ENCODE measurements around the gene CD160.
"Not testable (repeated sequence)": the region's sequence is repeated elsewhere in the genome, so short reads cannot be mapped to it uniquely, and the experiment has no call there.

The CD160 gene

GRCh38 chr1:145758575-145758974 lies 39.3 kb downstream of the CD160 start:
- no peak for DNase-seq (ENCODE audit: low read depth in 2 of 2)

- no peak for DNase-seq (ENCODE audit: low read depth in 2 of 2)
These were observed 40.4 kb downstream of the CD160 start for GRCh38 chr1:145759721-145760120.

GRCh38 chr1:145760395-145760949 lies 41.2 kb downstream of the CD160 start:
- DNase-seq (ENCODE audit: low read depth in 2 of 2) = not testable (repeated sequence)

- DNase-seq (ENCODE audit: low read depth in 2 of 2) = not testable (repeated sequence)
These were observed 42.2 kb downstream of the CD160 start for GRCh38 chr1:145761498-145761897.

- DNase-seq (ENCODE audit: low read depth in 2 of 2) = not testable (repeated sequence)
These were observed 42.7 kb downstream of the CD160 start for GRCh38 chr1:145762001-145762400.

- DNase-seq (ENCODE audit: low read depth in 2 of 2) = not testable (repeated sequence)
These were observed 45.1 kb downstream of the CD160 start for GRCh38 chr1:145764231-145764940.

GRCh38 chr1:145765127-145765526 lies 45.8 kb downstream of the CD160 start:
- DNase-seq (ENCODE audit: low read depth in 2 of 2) = not testable (repeated sequence)

GRCh38 chr1:145765585-145766360 lies 46.5 kb downstream of the CD160 start:
- DNase-seq (ENCODE audit: low read depth in 2 of 2) = not testable (repeated sequence)

- not testable (repeated sequence) for DNase-seq (ENCODE audit: low read depth in 2 of 2)
These were observed 47.6 kb downstream of the CD160 start for GRCh38 chr1:145766926-145767325.

GRCh38 chr1:145768004-145768403 lies 48.7 kb downstream of the CD160 start:
- not testable (repeated sequence) for DNase-seq (ENCODE audit: low read depth in 2 of 2)

- DNase-seq (ENCODE audit: low read depth in 2 of 2) = no peak
These were observed 51.8 kb downstream of the CD160 start for GRCh38 chr1:145771056-145771455.

- DNase-seq (ENCODE audit: low read depth in 2 of 2) = no peak
These were observed 54.1 kb downstream of the CD160 start for GRCh38 chr1:145773423-145773822.

- no peak for DNase-seq (ENCODE audit: low read depth in 2 of 2)
These were observed 58.3 kb downstream of the CD160 start for GRCh38 chr1:145777357-145778145.

GRCh38 chr1:145778146-145778540 lies 58.8 kb downstream of the CD160 start:
- DNase-seq (ENCODE audit: low read depth in 2 of 2) = no peak

GRCh38 chr1:145782272-145783099 lies 63.2 kb downstream of the CD160 start:
- DNase-seq (ENCODE audit: low read depth in 2 of 2) = peak; percentile 81 to 82

GRCh38 chr1:145784409-145784808 lies 65.1 kb downstream of the CD160 start:
- DNase-seq (ENCODE audit: low read depth in 2 of 2) = no peak

- no peak for DNase-seq (ENCODE audit: low read depth in 2 of 2)
These were observed 66.2 kb downstream of the CD160 start for GRCh38 chr1:145785547-145785946.

GRCh38 chr1:145786271-145786670 lies 67.0 kb downstream of the CD160 start:
- DNase-seq (ENCODE audit: low read depth in 2 of 2) = no peak

GRCh38 chr1:145788580-145788979 lies 69.3 kb downstream of the CD160 start:
- DNase-seq (ENCODE audit: low read depth in 2 of 2) = no peak

All from fibroblast of skin of left quadriceps (primary cell).